ENCODE measurements around the gene TSFM. TPM values are rescaled to one million over a fixed set of nuclear protein-coding genes. Genes with fewer than 3 reads are reported as not detected.

Gene TSFM
- total and polyA plus RNA-seq, 2 of the 4 experiments (the other 2 are of a cell fraction) = 11.5 to 14.0 TPM

DNA sequence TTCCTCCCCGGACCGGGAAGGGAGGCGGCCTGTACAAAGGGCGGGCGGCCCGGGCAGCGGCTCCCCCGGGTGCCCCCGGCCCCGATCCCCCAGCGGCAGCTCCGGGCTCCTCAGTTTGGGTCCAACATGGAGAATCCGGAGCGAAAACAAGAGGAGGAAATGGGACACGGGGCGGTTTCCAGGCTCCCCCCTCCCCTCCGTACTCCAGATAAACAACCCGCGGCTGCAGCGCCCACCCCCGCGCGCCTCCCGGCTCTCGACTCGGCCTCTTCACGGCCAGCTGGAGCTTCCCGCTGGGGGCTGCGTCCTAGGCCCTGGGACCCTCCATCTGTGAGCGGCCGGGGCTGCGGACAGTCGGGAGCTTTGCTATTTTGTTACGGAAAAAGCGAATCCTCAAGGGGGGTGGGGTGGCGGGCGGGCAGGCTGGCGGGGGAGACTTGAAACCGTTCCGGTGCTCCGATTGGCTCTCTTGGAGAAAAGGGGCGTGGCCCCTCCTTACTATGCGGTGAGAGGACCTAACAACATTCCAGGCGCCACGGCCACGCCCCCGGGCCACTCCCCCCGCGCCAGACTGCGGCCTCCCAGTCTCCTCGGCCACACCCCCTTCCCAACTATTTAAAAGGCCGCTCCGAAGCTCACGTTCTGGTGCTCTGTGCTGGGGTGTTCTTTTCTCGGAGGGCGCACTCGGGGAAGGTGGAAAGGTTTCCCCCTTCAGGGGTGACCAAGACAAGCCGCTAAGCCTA lies 64.2 kb downstream of the TSFM start, which contains the start of gene CTDSP2 (continued):
- TF ChIP-seq CEBPB (IDR thresholded peaks at IDR 0.05; ENCODE audit: low read depth, low read length) (no peak), RCOR1 (IDR thresholded peaks at IDR 0.05; ENCODE audit: insufficient replicate concordance, low read length) (no peak), RAD21 (IDR thresholded peaks at IDR 0.05; ENCODE audit: low read length) (no peak)

Small RNAs within 50 kb of the gene (microRNA-seq; reads per million reads assigned to microRNA genes)
- gene MIR26A2 (ENCODE audit: insufficient read depth in 1 of 2, insufficient read length in 1 of 2, unreplicated experiment in 1 of 2) = 28.9 to 109 reads per million in 2 experiments
- not detected for gene MIR6759 (ENCODE audit: unreplicated experiment)
- not detected for gene RNU6-1083P (ENCODE audit: insufficient read depth, insufficient read length)

Small RNAs within 50 kb of the gene (small RNA-seq; reads per million reads assigned to genes)
- gene MIR26A2 (2.0 to 116 (median 87.0) reads per million in 5 experiments), gene RNU6-1083P (0 reads per million in 5 experiments)

Other genes starting within 250 kb of the TSFM start
- 114 and 125 TPM in 2 replicates for gene DCTN2, start 235.6 kb upstream of the TSFM start, total RNA-seq (2012; rRNA removed)
- 107 and 130 TPM in 2 replicates for gene DCTN2, start 235.6 kb upstream of the TSFM start, polyA plus RNA-seq (2012; rRNA removed)
- under 0.01 and 0.18 TPM in 2 replicates for gene KIF5A, start 232.7 kb upstream of the TSFM start, total RNA-seq (2012; rRNA removed)
- gene KIF5A, start 232.7 kb upstream of the TSFM start, polyA plus RNA-seq (2012; rRNA removed) = 0.09 and 0.15 TPM in 2 replicates
- 12.5 and 14.4 TPM in 2 replicates for gene PIP4K2C, start 191.6 kb upstream of the TSFM start, total RNA-seq (2012; rRNA removed)
- 20.0 and 23.1 TPM in 2 replicates for gene PIP4K2C, start 191.6 kb upstream of the TSFM start, polyA plus RNA-seq (2012; rRNA removed)
- 2.8 and 2.9 TPM in 2 replicates for gene DTX3, start 178.0 kb upstream of the TSFM start, total RNA-seq (2012; rRNA removed)
- 13.1 and 14.6 TPM in 2 replicates for gene DTX3, start 178.0 kb upstream of the TSFM start, polyA plus RNA-seq (2012; rRNA removed)
- 6.3 and 7.8 TPM in 2 replicates for gene ARHGEF25, start 171.4 kb upstream of the TSFM start, total RNA-seq (2012; rRNA removed)
- 17.1 and 17.9 TPM in 2 replicates for gene ARHGEF25, start 171.4 kb upstream of the TSFM start, polyA plus RNA-seq (2012; rRNA removed)
- gene B4GALNT1, start 149.6 kb upstream of the TSFM start, total RNA-seq (2012; rRNA removed) = 0.18 and 0.28 TPM in 2 replicates
- gene B4GALNT1, start 149.6 kb upstream of the TSFM start, polyA plus RNA-seq (2012; rRNA removed) = 0.62 and 0.66 TPM in 2 replicates
- gene OS9, start 88.7 kb upstream of the TSFM start, total RNA-seq (2012; rRNA removed) = 159 and 182 TPM in 2 replicates
- 188 and 272 TPM in 2 replicates for gene OS9, start 88.7 kb upstream of the TSFM start, polyA plus RNA-seq (2012; rRNA removed)
- gene AGAP2, start 44.0 kb upstream of the TSFM start, total RNA-seq (2012; rRNA removed) = 0.18 and 0.28 TPM in 2 replicates
- 0.03 and 0.07 TPM in 2 replicates for gene AGAP2, start 44.0 kb upstream of the TSFM start, polyA plus RNA-seq (2012; rRNA removed)
- gene TSPAN31, start 37.7 kb upstream of the TSFM start, total RNA-seq (2012; rRNA removed) = 51.1 and 71.2 TPM in 2 replicates
- 9.9 and 12.3 TPM in 2 replicates for gene TSPAN31, start 37.7 kb upstream of the TSFM start, polyA plus RNA-seq (2012; rRNA removed)
- gene CDK4, start 30.5 kb upstream of the TSFM start, total RNA-seq (2012; rRNA removed) = 239 and 297 TPM in 2 replicates
- gene CDK4, start 30.5 kb upstream of the TSFM start, polyA plus RNA-seq (2012; rRNA removed) = 252 and 261 TPM in 2 replicates
- 1.1 TPM in 2 replicates for gene MARCHF9, start 27.7 kb upstream of the TSFM start, total RNA-seq (2012; rRNA removed)
- 4.7 and 5.4 TPM in 2 replicates for gene MARCHF9, start 27.7 kb upstream of the TSFM start, polyA plus RNA-seq (2012; rRNA removed)
- 0.36 and 0.56 TPM in 2 replicates for gene CYP27B1, start 15.7 kb upstream of the TSFM start, total RNA-seq (2012; rRNA removed)
- 0.80 and 1.3 TPM in 2 replicates for gene CYP27B1, start 15.7 kb upstream of the TSFM start, polyA plus RNA-seq (2012; rRNA removed)
- 10.8 and 12.4 TPM in 2 replicates for gene METTL1, start 10.7 kb upstream of the TSFM start, total RNA-seq (2012; rRNA removed)
- 27.5 and 31.4 TPM in 2 replicates for gene METTL1, start 10.7 kb upstream of the TSFM start, polyA plus RNA-seq (2012; rRNA removed)
- 3.2 and 3.6 TPM in 2 replicates for gene EEF1AKMT3, start 10.2 kb upstream of the TSFM start, total RNA-seq (2012; rRNA removed)
- gene EEF1AKMT3, start 10.2 kb upstream of the TSFM start, polyA plus RNA-seq (2012; rRNA removed) = 7.6 and 8.1 TPM in 2 replicates
- 1.1 and 1.3 TPM in 2 replicates for gene AVIL, start 35.9 kb downstream of the TSFM start, total RNA-seq (2012; rRNA removed)
- 2.1 and 2.5 TPM in 2 replicates for gene AVIL, start 35.9 kb downstream of the TSFM start, polyA plus RNA-seq (2012; rRNA removed)
- 79.4 and 114 TPM in 2 replicates for gene CTDSP2, start 63.9 kb downstream of the TSFM start, total RNA-seq (2012; rRNA removed)
- 150 and 156 TPM in 2 replicates for gene CTDSP2, start 63.9 kb downstream of the TSFM start, polyA plus RNA-seq (2012; rRNA removed)
- gene ATP23, start 158.8 kb downstream of the TSFM start, total RNA-seq (2012; rRNA removed) = 7.2 TPM in 2 replicates
- gene ATP23, start 158.8 kb downstream of the TSFM start, polyA plus RNA-seq (2012; rRNA removed) = 5.4 and 6.4 TPM in 2 replicates